HG03432 (cell line): ENCODE measurements around the gene FSTL4.

ENCODE experiments used
- ATAC-seq: cut with Tn5 transposase; IDR thresholded peaks from one replicate; pipeline ENCODE4 v1.9.1; 2021; ENCODE audit warnings: mild to moderate bottlenecking, moderate library complexity; ENCODE audit not compliant: unreplicated experiment

The FSTL4 gene

GRCh38 chr5:133611357-133612248 is 738 bp downstream of the FSTL4 start:
- ATAC-seq, result no peak

- no peak for ATAC-seq
These were observed 1.6 kb downstream of the FSTL4 start for GRCh38 chr5:133610489-133611356.

- ATAC-seq, result no peak
These were observed 4.9 kb downstream of the FSTL4 start for GRCh38 chr5:133607451-133607850.

GRCh38 chr5:133606835-133607234 is 5.5 kb downstream of the FSTL4 start:
- ATAC-seq, result no peak

- no peak for ATAC-seq
These were observed 7.0 kb downstream of the FSTL4 start for GRCh38 chr5:133605323-133605722.

GRCh38 chr5:133603711-133604110 is 8.6 kb downstream of the FSTL4 start:
- no peak for ATAC-seq

GRCh38 chr5:133602835-133603380 is 9.4 kb downstream of the FSTL4 start:
- no peak for ATAC-seq

- no peak for ATAC-seq
These were observed 12.7 kb downstream of the FSTL4 start for GRCh38 chr5:133599600-133599999.

- no peak for ATAC-seq
These were observed 13.3 kb downstream of the FSTL4 start for GRCh38 chr5:133599044-133599443.

- ATAC-seq, result no peak
These were observed 16.3 kb downstream of the FSTL4 start for GRCh38 chr5:133596049-133596448.

- no peak for ATAC-seq
These were observed 16.9 kb downstream of the FSTL4 start for GRCh38 chr5:133595465-133595864.

- ATAC-seq, result no peak
These were observed 23.1 kb downstream of the FSTL4 start for GRCh38 chr5:133589286-133589685.

GRCh38 chr5:133582971-133583370 is 29.4 kb downstream of the FSTL4 start:
- ATAC-seq, result no peak

- no peak for ATAC-seq
These were observed 30.4 kb downstream of the FSTL4 start for GRCh38 chr5:133581918-133582317.

- no peak for ATAC-seq
These were observed 31.0 kb downstream of the FSTL4 start for GRCh38 chr5:133581348-133581747.

GRCh38 chr5:133580618-133581017 is 31.7 kb downstream of the FSTL4 start:
- ATAC-seq, result no peak

GRCh38 chr5:133579766-133580165 is 32.6 kb downstream of the FSTL4 start:
- ATAC-seq, result no peak

- ATAC-seq, result no peak
These were observed 43.0 kb downstream of the FSTL4 start for GRCh38 chr5:133569347-133569746.

GRCh38 chr5:133565993-133566392 is 46.3 kb downstream of the FSTL4 start:
- ATAC-seq, result no peak

GRCh38 chr5:133564921-133565565 is 47.3 kb downstream of the FSTL4 start:
- ATAC-seq, result no peak

- no peak for ATAC-seq
These were observed 49.8 kb downstream of the FSTL4 start for GRCh38 chr5:133562554-133562953.
